ENCODE results near the gene FHAD1.

The FHAD1 gene

DNA sequence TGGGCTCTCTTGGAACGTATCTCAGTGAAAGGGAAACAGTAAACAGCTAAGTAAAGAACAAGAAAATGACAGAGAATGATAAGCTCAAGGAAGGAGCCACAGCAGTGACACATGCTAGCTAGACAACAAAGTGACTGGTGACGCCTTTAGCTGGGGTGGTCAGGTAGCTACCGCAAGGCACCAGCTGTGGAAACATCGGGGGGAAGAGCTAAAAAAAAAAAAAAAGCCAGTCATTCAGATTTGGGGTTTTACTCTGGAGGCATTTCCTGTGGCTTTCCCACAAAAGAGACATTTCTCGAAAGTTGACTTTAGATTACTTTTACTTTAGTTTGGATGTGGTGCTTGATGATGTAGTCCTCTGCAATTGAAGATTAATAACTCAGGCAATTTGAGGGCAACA lies 2.1 kb downstream of the FHAD1 start:
- DNase-seq = no peak

DNA sequence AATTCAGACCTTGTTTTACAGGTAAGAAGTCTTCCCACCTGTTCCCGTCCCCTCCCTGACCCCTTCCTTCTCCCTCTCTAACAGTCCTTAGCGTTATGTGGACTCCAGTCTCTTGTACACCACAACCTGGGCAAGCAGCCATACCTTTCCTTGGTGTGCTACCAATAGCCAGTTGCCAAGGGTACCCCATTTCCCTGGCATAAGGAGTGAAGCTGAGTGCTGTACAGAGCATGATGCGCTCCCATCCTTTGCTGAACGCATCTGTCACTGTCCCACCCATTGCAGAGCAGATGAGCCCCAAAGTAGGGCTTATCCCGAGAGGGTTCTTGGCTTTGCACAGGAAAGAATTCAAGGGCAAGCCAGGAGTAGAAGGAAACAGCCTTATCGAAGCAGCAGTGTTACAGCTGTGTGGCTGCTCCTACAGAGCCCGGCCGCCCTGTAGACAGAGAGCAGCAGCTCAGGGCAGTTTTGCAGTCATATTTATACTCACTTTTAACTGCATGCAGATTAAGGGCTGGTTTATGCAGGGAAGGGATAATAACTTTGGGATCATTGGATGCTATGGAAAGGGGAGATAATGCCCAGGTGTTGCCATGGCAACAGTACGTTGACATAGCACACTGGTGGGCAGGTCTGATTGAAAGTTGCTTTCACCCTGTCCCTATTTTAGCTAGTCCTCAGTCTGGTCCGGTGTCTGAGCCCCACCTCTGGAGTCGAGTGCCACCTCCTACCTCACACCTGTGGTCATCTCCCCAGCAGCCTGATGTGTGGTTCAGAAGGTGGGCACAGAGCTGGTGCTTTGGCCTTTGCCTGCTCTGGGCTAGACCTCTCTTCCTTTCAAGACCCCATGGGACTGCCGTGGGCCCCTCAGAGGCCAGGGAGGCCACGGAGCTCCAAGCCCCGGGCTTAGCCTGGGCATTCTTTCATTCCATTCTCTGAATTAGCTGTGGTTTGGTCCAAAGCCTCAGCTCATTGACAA lies 5.1 kb downstream of the FHAD1 start:
- no peak for DNase-seq

DNA sequence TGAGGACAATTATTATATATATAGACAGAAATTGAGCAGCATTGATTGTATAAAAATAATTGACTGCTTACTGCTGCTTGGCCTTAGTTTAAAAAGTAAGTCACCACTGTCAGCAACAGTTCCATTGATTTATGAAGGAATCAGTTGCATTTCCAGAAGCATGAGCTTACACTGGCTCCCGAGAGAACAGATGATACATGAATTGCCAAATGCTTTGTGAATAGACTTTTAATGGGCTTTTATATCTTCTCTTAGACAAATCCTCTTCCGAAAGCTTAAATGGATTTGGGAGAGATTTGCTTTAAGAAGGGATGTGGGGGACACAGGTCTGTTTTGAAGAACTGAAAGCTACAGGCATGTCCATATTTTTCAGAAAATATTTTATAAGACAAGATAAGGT lies 7.5 kb downstream of the FHAD1 start:
- DNase-seq = no peak

DNA sequence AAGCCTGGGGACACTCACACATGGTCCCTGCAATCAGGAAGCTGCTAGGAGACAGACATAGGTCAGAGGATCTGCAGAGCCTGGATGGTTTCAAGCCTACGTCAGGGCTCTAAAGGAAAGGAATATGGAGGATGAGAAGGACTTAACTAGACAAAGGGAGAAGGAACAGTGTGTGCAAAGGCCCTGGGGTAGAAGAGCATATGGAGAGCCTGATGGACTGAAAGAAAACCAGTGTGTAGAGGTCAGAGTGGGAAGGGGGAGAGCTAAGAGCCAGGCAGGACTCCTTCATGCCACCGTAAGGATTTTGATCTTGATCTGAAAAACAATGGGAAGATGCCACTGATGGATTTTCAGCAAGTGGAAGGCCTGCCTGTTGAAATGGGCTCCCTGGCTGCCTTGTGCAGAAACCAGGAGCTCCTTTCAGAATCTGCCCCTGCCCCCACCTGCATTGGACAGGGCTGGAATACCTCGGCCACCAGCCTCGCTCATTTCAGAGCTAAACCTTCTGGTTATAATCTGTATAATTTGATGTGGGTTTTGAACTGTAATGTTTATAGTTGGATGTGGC lies 8.6 kb downstream of the FHAD1 start:
- DNase-seq = no peak

GRCh38 chr1:15256584-15256983 lies 9.6 kb downstream of the FHAD1 start:
- no peak for DNase-seq

- DNase-seq = no peak
Measured at GRCh38 chr1:15257309-15257708, 10.3 kb downstream of the FHAD1 start.

GRCh38 chr1:15258833-15259621 lies 12.0 kb downstream of the FHAD1 start:
- no peak for DNase-seq

DNA sequence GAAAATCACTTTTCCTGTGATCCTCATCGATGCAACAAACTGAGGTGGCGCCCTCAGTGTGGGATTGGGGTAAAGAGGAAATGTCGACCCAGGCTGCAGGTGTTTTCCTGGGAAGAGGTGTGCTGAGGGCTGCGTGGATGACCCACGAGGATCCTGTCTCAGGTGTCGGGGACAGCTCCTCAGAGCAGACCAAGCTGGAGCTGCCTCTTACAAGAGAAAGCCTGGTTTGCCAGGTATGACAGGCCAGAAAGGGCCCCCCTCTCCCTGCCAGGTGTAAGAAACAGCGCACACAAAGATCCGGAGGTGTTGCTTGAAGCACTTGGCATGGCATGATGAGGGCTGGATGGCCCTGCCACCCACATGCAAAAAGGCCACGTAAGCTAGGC lies 12.6 kb downstream of the FHAD1 start:
- no peak for DNase-seq

GRCh38 chr1:15260418-15261154 lies 13.6 kb downstream of the FHAD1 start:
- no peak for DNase-seq

- no peak for DNase-seq
Measured at GRCh38 chr1:15261155-15262002, 14.4 kb downstream of the FHAD1 start.

DNA sequence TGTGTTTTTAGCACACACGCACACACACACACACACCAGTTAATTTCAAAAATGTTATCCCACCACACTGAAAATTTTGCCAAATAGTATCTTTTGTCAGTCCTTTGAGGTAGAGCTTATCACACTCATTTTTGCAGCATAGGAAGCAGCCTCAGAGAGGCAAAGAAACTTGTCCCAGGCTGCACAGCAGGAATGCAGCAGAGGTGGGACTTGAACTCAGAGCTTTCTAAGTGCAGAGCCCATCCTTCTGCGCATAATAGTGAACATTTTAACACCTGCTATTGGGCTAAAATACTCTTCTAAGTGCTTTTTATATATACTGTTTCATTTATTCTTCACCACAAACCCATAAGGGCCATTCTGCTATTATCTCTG lies 15.0 kb downstream of the FHAD1 start:
- no peak for DNase-seq

- DNase-seq = no peak
Measured at GRCh38 chr1:15262706-15263105, 15.7 kb downstream of the FHAD1 start.

DNA sequence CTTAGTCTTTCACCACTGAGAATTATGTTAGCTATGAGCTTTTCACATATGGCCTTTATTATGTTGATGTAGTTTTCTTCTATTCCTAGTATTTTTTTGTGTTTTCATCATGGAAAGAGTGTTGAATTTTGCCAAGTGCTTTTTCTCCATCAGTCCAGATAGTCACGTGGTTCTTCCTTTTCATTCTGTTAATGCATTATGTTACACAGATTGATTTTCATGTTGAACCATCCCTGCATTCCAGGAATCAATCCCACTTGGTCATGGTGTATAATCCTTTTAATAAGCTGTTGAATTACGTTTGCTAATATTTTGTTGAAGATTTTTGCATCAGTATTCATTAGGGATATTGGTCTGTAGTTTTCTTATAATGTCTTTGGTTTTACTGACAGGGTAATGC lies 17.7 kb downstream of the FHAD1 start:
- no peak for DNase-seq

DNA sequence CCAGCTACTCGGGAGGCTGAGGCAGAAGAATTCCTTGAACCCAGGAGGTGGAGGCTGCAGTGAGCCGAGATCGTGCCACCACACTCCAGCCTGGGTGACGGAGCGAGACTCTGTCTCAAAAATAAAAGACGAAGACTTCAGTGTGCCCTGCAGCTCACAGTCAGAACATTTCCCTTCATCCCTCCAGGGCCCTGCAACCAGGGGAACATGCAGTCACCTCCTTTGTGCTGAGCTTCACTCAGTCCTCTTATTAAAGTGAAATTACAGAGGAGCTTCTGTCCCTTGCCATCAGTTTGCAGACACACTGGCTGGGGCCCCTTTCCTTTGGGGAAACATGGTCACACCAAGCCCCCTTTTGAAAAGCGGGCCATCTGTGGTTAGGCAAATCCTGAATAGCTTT lies 24.2 kb downstream of the FHAD1 start:
- DNase-seq = no peak

GRCh38 chr1:15272009-15272781 lies 25.2 kb downstream of the FHAD1 start:
- peak; percentile 75 for DNase-seq

GRCh38 chr1:15272782-15273127 lies 25.7 kb downstream of the FHAD1 start:
- DNase-seq = no peak

DNA sequence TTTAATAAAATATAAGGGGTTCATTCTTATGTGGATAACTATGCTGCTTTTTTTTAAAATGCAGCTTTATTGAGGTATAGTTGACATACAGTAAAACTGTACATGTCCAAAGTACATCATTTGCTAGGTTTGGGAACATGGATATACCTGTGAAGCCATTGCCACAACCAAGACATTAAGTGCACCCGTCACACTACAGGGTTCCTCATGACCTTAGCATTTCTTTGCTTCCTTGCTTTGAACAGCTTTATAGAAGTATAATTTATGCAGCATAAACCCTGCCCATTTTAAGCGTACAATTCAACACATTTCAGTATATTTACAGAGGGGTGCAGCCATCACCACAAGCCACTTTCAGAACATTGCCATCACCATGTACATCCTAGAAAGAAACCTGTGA lies 26.3 kb downstream of the FHAD1 start:
- DNase-seq = no peak

DNA sequence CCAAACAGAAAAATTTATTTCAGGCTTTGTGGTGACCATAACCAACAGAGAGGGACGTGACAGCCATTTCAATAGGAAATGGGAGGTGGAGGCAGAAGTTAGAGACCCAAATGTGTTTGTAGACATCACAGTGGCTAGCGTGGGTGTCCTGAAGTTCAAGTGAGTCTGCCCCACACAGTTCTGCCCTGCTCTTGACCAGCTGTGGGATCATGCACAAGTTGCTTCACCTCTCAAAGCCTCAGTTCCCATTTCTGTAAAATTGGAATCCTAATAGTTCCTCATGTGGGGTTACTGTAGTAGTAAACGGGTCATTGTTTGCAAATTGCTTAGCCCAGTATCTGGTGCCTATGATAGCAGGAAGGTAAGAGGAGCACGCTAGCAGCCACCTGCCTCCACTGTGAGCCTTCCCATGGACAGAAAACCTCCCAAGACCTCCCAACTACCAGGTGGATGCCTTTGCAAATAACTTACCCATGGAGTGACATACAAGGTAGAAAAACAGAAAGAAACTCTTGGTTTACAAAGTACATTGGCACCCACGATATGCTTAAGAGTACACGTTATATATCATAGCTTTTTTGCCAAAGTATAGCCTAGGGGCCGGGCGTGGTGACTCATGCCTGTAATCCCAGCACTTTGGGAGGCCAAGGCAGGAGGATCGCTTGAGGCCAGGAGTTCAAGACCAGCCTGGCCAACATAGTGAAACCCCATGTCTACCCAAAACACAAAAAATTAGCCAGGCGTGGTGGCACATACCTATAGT lies 29.1 kb downstream of the FHAD1 start:
- DNase-seq = no peak

DNA sequence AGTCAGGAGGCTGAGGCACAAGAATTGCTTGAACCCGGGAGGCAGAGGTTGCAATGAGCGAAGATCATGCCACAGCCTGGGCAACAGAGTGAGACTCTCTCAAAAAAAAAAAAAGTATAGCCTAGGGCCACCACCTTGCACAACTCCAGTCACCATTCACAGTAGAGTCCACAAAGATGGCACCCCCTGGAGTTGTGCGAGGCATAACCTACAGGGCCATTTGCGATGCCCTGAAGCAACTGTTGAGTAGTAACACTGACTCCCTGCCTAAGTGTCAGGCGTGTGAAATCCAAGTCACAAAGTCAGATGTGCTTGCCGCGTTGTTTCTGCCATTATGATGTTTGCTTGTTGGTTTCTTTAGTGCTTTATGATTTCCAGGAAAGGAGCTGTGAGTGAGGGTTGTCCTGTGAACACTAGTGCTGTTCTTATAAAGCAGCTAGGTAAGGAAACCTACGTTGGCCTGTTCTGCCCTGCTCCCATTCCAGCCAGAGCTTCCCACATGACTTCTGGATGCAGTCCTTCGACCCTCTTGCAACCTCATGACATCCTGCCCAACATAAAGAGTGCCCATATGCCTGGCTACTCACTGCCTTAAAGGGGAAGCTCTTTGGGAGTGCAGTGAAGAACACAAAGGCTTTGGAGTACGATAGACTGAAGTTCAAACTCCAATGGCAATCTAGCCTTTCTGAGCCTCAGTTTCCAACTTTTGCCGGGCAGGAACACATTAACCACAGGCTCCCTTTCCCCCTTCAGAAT lies 29.8 kb downstream of the FHAD1 start:
- DNase-seq = no peak

DNA sequence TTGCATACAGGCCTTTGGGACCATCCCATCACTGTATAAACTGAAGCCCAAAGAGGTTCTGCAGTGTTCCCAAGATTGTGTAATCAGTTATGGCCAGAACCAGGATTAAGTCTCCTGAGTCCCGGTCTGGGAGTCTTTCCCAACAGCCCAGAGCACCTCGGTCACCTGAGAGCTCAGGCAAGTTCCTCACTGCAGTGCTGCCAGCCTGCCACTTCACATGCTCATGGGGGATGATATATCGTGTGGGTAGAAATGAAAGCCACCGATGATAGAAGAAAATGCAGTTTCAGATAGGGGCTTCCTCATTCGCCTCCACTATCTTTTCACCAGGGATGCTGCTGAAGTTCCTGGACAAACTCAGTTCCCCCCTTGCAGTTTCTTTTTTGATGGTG lies 30.4 kb downstream of the FHAD1 start:
- no peak for DNase-seq

Data from DMS153 (cell line).